K562 (cell line): ENCODE results near the gene TULP1.

ENCODE experiments used
- ATF4 ChIP-seq: fragments of 450-650 bp; formaldehyde crosslinking; IDR thresholded peaks from 2 replicates; pipeline ENCODE4 v1.4.0; 2022; ENCODE audit warnings: mild to moderate bottlenecking, moderate library complexity
- CBX3 ChIP-seq, 2 experiments: IDR thresholded peaks; 1 replicate in 1 of 2; 2 replicates in 1 of 2; pipeline ENCODE4 v1.6.1; 2012; ENCODE audit warnings: inconsistent platforms in 2 of 2, low read length in 2 of 2, borderline replicate concordance in 1 of 2, control low read depth in 1 of 2
- CBX5 ChIP-seq: IDR thresholded peaks from 2 replicates; pipeline ENCODE4 v1.6.1; 2014; ENCODE audit warnings: low read depth, borderline replicate concordance
- NR2C1 ChIP-seq, 2 experiments: fragments of 450-650 bp; IDR thresholded peaks; 2 replicates each; pipeline ENCODE4 v1.6.1; 2017; ENCODE audit warnings: mild to moderate bottlenecking in 2 of 2, antibody characterized with exemption in 1 of 2, inconsistent platforms in 1 of 2, missing compliant biosample characterization in 1 of 2, missing genetic modification characterization in 1 of 2
- TF ChIP-seq, protein P1 (sequence below): sonication (generic); formaldehyde crosslinking; IDR thresholded peaks from 2 replicates; pipeline ENCODE4 v1.8.0; 2023; ENCODE audit warnings: mild to moderate bottlenecking, missing genetic modification reagents

DNA sequence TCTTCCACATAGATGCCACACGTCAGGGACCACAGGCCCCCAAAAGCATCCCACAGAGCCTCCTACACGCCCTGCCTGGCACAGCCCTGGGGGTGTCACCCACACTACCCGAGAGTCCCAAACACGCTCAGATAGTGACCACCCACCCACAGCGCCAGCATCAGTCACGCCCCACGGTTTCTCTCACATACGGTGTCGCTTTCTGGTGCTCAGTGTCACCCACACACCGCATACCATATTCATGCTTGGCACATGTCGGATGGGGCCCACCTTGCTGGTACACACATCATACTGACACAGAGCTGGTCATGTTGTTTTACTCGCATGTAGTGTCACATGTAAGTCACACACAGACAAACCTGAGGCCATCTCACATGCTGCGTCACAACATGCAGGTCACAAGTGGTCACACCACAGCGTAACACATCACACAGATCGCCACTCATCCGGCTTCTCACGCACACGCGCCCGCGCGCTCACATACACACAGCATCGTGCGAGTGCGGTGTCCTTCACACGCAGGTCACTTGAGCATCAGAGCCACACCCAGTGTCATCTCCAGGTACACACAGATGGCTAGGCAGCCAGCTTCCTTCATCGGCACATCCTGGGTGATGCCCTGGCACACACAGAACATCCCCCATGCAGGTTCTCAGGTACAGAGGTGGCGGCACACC is 19.3 kb downstream of the TULP1 start:
- TF ChIP-seq ATF4 (CRISPR knock-in tag): no peak
- TF ChIP-seq, protein P1, sequence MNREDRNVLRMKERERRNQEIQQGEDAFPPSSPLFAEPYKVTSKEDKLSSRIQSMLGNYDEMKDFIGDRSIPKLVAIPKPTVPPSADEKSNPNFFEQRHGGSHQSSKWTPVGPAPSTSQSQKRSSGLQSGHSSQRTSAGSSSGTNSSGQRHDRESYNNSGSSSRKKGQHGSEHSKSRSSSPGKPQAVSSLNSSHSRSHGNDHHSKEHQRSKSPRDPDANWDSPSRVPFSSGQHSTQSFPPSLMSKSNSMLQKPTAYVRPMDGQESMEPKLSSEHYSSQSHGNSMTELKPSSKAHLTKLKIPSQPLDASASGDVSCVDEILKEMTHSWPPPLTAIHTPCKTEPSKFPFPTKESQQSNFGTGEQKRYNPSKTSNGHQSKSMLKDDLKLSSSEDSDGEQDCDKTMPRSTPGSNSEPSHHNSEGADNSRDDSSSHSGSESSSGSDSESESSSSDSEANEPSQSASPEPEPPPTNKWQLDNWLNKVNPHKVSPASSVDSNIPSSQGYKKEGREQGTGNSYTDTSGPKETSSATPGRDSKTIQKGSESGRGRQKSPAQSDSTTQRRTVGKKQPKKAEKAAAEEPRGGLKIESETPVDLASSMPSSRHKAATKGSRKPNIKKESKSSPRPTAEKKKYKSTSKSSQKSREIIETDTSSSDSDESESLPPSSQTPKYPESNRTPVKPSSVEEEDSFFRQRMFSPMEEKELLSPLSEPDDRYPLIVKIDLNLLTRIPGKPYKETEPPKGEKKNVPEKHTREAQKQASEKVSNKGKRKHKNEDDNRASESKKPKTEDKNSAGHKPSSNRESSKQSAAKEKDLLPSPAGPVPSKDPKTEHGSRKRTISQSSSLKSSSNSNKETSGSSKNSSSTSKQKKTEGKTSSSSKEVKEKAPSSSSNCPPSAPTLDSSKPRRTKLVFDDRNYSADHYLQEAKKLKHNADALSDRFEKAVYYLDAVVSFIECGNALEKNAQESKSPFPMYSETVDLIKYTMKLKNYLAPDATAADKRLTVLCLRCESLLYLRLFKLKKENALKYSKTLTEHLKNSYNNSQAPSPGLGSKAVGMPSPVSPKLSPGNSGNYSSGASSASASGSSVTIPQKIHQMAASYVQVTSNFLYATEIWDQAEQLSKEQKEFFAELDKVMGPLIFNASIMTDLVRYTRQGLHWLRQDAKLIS (CRISPR knock-in tag): no peak
- no peak for TF ChIP-seq NR2C1 (IDR thresholded peaks at IDR 0.05)
- TF ChIP-seq NR2C1 (tag; IDR thresholded peaks at IDR 0.05): no peak
- TF ChIP-seq CBX5: no peak
- TF ChIP-seq CBX3 (IDR thresholded peaks at IDR 0.05; ENCODE audit: borderline replicate concordance in 1 of 2, low read length in 2 of 2): no peak
